Liver (tissue), 9 donors: ENCODE measurements around the gene AAK1. TPM values are rescaled to one million over a fixed set of nuclear protein-coding genes. Genes with fewer than 3 reads are reported as not detected.

Source experiments
- DNase-seq: peaks from one replicate; pipeline ENCODE4 v3.0.0-alpha.2; 2017; ENCODE audit warnings: low spot score
- H3K27ac ChIP-seq, 2 donors: one replicate each; pipeline ENCODE4 v1.7.0; 2013; ENCODE audit warnings: inconsistent platforms in 2 of 2, low read length in 2 of 2, control low read depth in 1 of 2, low read depth in 1 of 2, mild to moderate bottlenecking in 1 of 2
- H3K27me3 ChIP-seq, 4 donors: one replicate each; pipeline versions ENCODE4 v1.6.1 to v1.7.0; 2013; ENCODE audit warnings: low read length in 3 of 4, inconsistent platforms in 1 of 4, mild to moderate bottlenecking in 1 of 4, moderate library complexity in 1 of 4; ENCODE audit not compliant: control insufficient read depth in 4 of 4, insufficient read depth in 4 of 4
- H3K36me3 ChIP-seq, 4 donors: one replicate each; pipeline versions ENCODE4 v1.6.1 to v1.7.0; 2013; ENCODE audit warnings: low read length in 3 of 4, mild to moderate bottlenecking in 3 of 4, low read depth in 1 of 4, moderate library complexity in 1 of 4; ENCODE audit not compliant: control insufficient read depth in 4 of 4, insufficient read depth in 3 of 4
- H3K4me1 ChIP-seq, 4 donors: one replicate each; pipeline versions ENCODE4 v1.6.1 to v1.7.0; 2013; ENCODE audit warnings: low read length in 3 of 4, mild to moderate bottlenecking in 3 of 4, moderate library complexity in 1 of 4; ENCODE audit not compliant: control insufficient read depth in 4 of 4, insufficient read depth in 4 of 4
- H3K4me3 ChIP-seq, 3 donors: one replicate each; pipeline versions ENCODE4 v1.6.1 to v1.7.0; 2013; ENCODE audit warnings: low read length in 3 of 3, control low read depth in 1 of 3, low read depth in 1 of 3, mild to moderate bottlenecking in 1 of 3
- H3K9ac ChIP-seq, 2 donors: one replicate each; pipeline ENCODE4 v1.7.0; 2013; ENCODE audit warnings: low read length in 2 of 2, mild to moderate bottlenecking in 2 of 2, moderate library complexity in 2 of 2, control low read depth in 1 of 2, low read depth in 1 of 2
- H3K9me3 ChIP-seq, 4 donors: one replicate each; pipeline versions ENCODE4 v1.6.1 to v1.7.0; 2013; ENCODE audit warnings: low read length in 3 of 4; ENCODE audit not compliant: control insufficient read depth in 4 of 4
- ATF3 ChIP-seq: IDR thresholded peaks from 2 replicates; pipeline ENCODE4 v1.6.1; 2016; ENCODE audit warnings: antibody characterized with exemption
- CTCF ChIP-seq: fragments of 150-350 bp; IDR thresholded peaks from 2 replicates; pipeline ENCODE4 v1.5.1; 2017; ENCODE audit warnings: improper control_type of control experiment, low read depth, low read length; ENCODE audit not compliant: missing input control
- EGR1 ChIP-seq, 2 donors: IDR thresholded peaks; 2 replicates each; pipeline ENCODE4 v1.6.1; 2016 to 2018; ENCODE audit warnings: antibody characterized with exemption in 2 of 2, low read depth in 2 of 2
- FOXA1 ChIP-seq: IDR thresholded peaks from 2 replicates; pipeline ENCODE4 v1.6.1; 2016; ENCODE audit warnings: antibody characterized with exemption
- FOXA2 ChIP-seq: IDR thresholded peaks from 2 replicates; pipeline ENCODE4 v1.6.1; 2016; ENCODE audit warnings: antibody characterized with exemption
- HNF4A ChIP-seq, 2 donors: conservative IDR thresholded peaks; 2 replicates each; pipeline ENCODE4 v1.6.1; 2016; ENCODE audit warnings: antibody characterized with exemption in 2 of 2, mild to moderate bottlenecking in 2 of 2
- HNF4G ChIP-seq: IDR thresholded peaks from 2 replicates; pipeline ENCODE4 v1.6.1; 2016; ENCODE audit warnings: antibody characterized with exemption
- JUND ChIP-seq, 2 donors: IDR thresholded peaks; 2 replicates each; pipeline ENCODE4 v1.6.1; 2016; ENCODE audit warnings: antibody characterized with exemption in 2 of 2
- MAX ChIP-seq: IDR thresholded peaks from 2 replicates; pipeline ENCODE4 v1.6.1; 2016; ENCODE audit warnings: antibody characterized with exemption
- NR2F2 ChIP-seq: IDR thresholded peaks from 2 replicates; pipeline ENCODE4 v1.6.1; 2016; ENCODE audit warnings: antibody characterized with exemption
- RAD21 ChIP-seq, 2 donors: IDR thresholded peaks; 2 replicates each; pipeline ENCODE4 v1.6.1; 2016; ENCODE audit warnings: antibody characterized with exemption in 2 of 2, mild to moderate bottlenecking in 2 of 2
- REST ChIP-seq: IDR thresholded peaks from 2 replicates; pipeline ENCODE4 v1.6.1; 2016; ENCODE audit warnings: antibody characterized with exemption, mild to moderate bottlenecking
- RXRA ChIP-seq, 2 donors: IDR thresholded peaks; 2 replicates each; pipeline ENCODE4 v1.6.1; 2017 to 2018; ENCODE audit warnings: antibody characterized with exemption in 2 of 2, mild to moderate bottlenecking in 1 of 2
- SP1 ChIP-seq: IDR thresholded peaks from 2 replicates; pipeline ENCODE4 v1.6.1; 2018; ENCODE audit warnings: antibody characterized with exemption, mild to moderate bottlenecking
- TAF1 ChIP-seq: conservative IDR thresholded peaks from 2 replicates; pipeline ENCODE4 v1.6.1; 2016; ENCODE audit warnings: antibody characterized with exemption, mild to moderate bottlenecking
- YY1 ChIP-seq: IDR thresholded peaks from 2 replicates; pipeline ENCODE4 v1.6.1; 2016; ENCODE audit warnings: antibody characterized with exemption, mild to moderate bottlenecking
- ZBTB33 ChIP-seq: IDR thresholded peaks from 2 replicates; pipeline ENCODE4 v1.6.1; 2016; ENCODE audit warnings: antibody characterized with exemption
- WGBS: extraction: QIAGEN DNeasy Blood & Tissue Kit; methylation state at CpG from one replicate; pipeline ENCODE4 v1.1.7; 2013; 5-methylcytosine and 5-hydroxymethylcytosine counted together
- polyA plus RNA-seq, 2 donors: library from polyadenylated mRNA; stranded (reverse) in 1 of 2; unstranded in 1 of 2; fragments of 200-250 nt in 1 of 2; fragments of >200 nt in 1 of 2; fragmentation: Nextera tagmentation in 1 of 2; extraction: Ambion mirVana in 1 of 2; gene quantifications; one replicate each; pipeline versions ENCODE4 v1.2.1 to v1.2.3, GENCODE V29; 2013 to 2015
- total RNA-seq, 2 donors: library from RNA; depleted of rRNA; stranded (reverse); fragments of >200 nt; gene quantifications; one replicate each; pipeline ENCODE4 v1.2.3, GENCODE V29; 2014
- donor health status: healthy.
- donor health status: healthy.
- donor health status: healthy.
- donor health status: healthy.
- donor health status: healthy.

The AAK1 gene
- total and polyA plus RNA-seq, 4 donors: 3.9 to 14.3 (median 11.3) TPM

GRCh38 chr2:69578198-69578540 lies 65.4 kb downstream of the AAK1 start:
- Histone ChIP-seq H3K27ac (no peak overlapping the region), H3K27me3 (no peaks in the 10 kb centered on the region), H3K4me1 (peaks cover 2 to 11% (median 6%) of the 10 kb centered on the region in 4 donors), H3K9me3 (no peaks in the 10 kb centered on the region), H3K36me3 (no peaks in the 10 kb centered on the region), H3K9ac (no peak overlapping the region), H3K4me3 (no peak overlapping the region)
- no peak for DNase-seq
- TF ChIP-seq CTCF: no peak
- TF ChIP-seq JUND (IDR thresholded peaks at IDR 0.05): no peak
- TF ChIP-seq TAF1: no peak
- TF ChIP-seq FOXA2: no peak
- TF ChIP-seq REST: no peak
- TF ChIP-seq HNF4G: no peak
- no peak for TF ChIP-seq MAX
- TF ChIP-seq YY1: no peak
- no peak for TF ChIP-seq RAD21 (IDR thresholded peaks at IDR 0.05)
- no peak for TF ChIP-seq ATF3
- no peak for TF ChIP-seq NR2F2
- TF ChIP-seq SP1: no peak
- 96% methylated on average over 2 of the region's 2 CpGs for WGBS

GRCh38 chr2:69577467-69578197 lies 65.9 kb downstream of the AAK1 start:
- peaks cover 2 to 5% (median 4%) of the 10 kb centered on the region in 4 donors for H3K4me1 ChIP-seq
- DNase-seq: no peak
- no peaks in the 10 kb centered on the region for H3K27me3 ChIP-seq
- WGBS: 89% methylated on average over 5 of the region's 5 CpGs
- no peak overlapping the region for H3K9ac ChIP-seq
- no peak overlapping the region for H3K27ac ChIP-seq
- H3K9me3 ChIP-seq: no peaks in the 10 kb centered on the region
- H3K4me3 ChIP-seq: no peak overlapping the region
- H3K36me3 ChIP-seq: no peaks in the 10 kb centered on the region
- no peak for TF ChIP-seq ZBTB33
- TF ChIP-seq SP1: no peak
- TF ChIP-seq RXRA (IDR thresholded peaks at IDR 0.05): no peak
- TF ChIP-seq JUND (IDR thresholded peaks at IDR 0.05): no peak
- TF ChIP-seq HNF4A (conservative IDR thresholded peaks at IDR 0.05): no peak
- TF ChIP-seq HNF4G: no peak
- no peak for TF ChIP-seq TAF1
- no peak for TF ChIP-seq ATF3
- no peak for TF ChIP-seq FOXA1
- TF ChIP-seq EGR1 (IDR thresholded peaks at IDR 0.05; ENCODE audit: low read depth in 2 of 2): no peak
- no peak for TF ChIP-seq REST
- no peak for TF ChIP-seq FOXA2
- no peak for TF ChIP-seq RAD21 (IDR thresholded peaks at IDR 0.05)
- TF ChIP-seq CTCF: no peak
